OCI-LY1 (cell line): ENCODE results near the gene GJB6.

Source experiments
- CTCF ChIP-seq: fragments of 200-600 bp; sonication (generic), shearing (Covaris generic); IDR thresholded peaks from 2 replicates; pipeline ENCODE4 v1.5.1; 2017; ENCODE audit warnings: mild to moderate bottlenecking, antibody characterized with exemption, low read length, moderate library complexity, mixed read lengths
- EZH2 ChIP-seq: fragments of 200-600 bp; sonication (generic), shearing (Covaris generic); IDR thresholded peaks from 2 replicates; pipeline ENCODE4 v1.8.0; 2017; ENCODE audit warnings: borderline replicate concordance, mixed run types, mild to moderate bottlenecking, antibody characterized with exemption, low read length, moderate library complexity, mixed read lengths

DNA sequence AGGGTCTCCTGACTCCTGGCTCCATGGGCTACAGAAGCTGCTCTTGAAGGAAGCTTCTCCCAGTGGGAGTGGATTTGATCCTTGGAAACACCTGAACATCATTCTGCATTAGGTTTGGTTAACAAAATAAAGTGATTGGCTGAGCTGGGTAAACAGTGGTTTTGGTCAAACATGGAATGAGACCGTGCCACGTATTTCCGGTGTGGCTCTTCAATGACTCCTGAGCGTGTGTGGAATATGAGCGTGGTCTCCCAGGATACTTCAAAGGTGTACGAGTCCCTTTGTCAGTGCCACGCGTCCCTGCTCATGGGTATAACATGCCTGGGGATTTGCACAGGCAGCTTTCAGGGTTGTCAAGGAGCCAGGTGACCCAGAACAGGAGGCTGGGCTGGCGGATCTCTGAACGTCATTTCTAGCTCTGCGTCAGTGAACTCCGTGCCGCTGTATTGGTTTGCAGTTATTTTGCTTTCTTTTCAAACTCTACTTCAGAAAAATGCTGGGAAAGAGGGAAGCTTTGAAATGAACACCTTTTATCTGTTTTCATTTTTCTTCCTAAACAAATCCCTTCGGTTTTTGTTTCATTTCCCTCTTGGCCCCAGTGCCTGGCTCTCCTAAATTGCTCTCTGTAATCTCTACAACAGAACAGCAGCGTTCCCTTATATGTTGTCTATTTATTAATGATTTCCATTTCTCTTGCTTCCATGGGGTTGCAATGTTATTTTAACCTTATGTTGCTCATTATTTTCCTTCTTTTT lies 26.3 kb upstream of the GJB6 start:
- TF ChIP-seq CTCF: no peak
- TF ChIP-seq EZH2: no peak
